ENCODE data around the gene ADARB1. TPM values are rescaled to one million over a fixed set of nuclear protein-coding genes. Genes with fewer than 3 reads are reported as not detected.

ADARB1 gene
- total RNA-seq, 2 donors from 2014 or later = 28.7 to 38.5 TPM

GRCh38 chr21:45080639-45081414 is 6.4 kb downstream of the ADARB1 start:
- H3K4me3 Mint-ChIP-seq = peak overlapping the region; percentile 70
- peaks cover 61 to 85% of the 10 kb centered on the region in 2 donors for H3K4me1 Mint-ChIP-seq (ENCODE audit: low read depth in 2 of 2)
- H3K9me3 Mint-ChIP-seq = peaks cover 7% of the 10 kb centered on the region
- peak overlapping the region; percentile 65 to 98 for H3K27ac Mint-ChIP-seq
- H3K27me3 Mint-ChIP-seq = peaks cover 3 to 7% of the 10 kb centered on the region in 2 donors
- no peaks in the 10 kb centered on the region for H3K36me3 Mint-ChIP-seq
- no peak for ATAC-seq
- DNase-seq (ENCODE audit: low spot score) = no peak

DNA sequence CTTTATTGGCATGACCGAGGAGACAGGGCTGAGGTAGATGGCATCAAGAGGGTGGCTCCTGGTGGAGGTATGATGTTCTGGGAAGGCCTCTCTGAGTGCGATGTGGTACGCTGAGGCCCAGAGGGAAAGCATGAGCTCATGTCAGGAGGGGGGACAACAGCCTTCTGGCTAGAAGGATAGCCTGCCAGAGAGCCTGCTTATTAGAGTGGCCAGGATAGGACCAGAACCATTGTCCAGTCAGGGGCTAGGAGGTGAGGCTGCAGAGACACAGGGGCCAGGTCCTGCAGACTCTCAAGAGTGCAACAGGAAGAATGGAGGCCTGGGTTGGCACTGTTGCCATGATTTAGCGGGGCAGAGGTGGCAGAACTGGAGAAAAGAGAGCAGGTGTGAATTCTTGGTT is 7.3 kb downstream of the ADARB1 start:
- Mint-ChIP-seq H3K27me3 (no peaks in the 10 kb centered on the region), H3K4me1 (ENCODE audit: low read depth in 2 of 2) (peaks cover 63 to 85% of the 10 kb centered on the region in 2 donors), H3K27ac (peak overlapping the region; percentile 65 to 98), H3K4me3 (peak overlapping the region; percentile 70), H3K36me3 (no peaks in the 10 kb centered on the region), H3K9me3 (peaks cover 7% of the 10 kb centered on the region)
- DNase-seq (ENCODE audit: low spot score) = no peak
- ATAC-seq = no peak

DNA sequence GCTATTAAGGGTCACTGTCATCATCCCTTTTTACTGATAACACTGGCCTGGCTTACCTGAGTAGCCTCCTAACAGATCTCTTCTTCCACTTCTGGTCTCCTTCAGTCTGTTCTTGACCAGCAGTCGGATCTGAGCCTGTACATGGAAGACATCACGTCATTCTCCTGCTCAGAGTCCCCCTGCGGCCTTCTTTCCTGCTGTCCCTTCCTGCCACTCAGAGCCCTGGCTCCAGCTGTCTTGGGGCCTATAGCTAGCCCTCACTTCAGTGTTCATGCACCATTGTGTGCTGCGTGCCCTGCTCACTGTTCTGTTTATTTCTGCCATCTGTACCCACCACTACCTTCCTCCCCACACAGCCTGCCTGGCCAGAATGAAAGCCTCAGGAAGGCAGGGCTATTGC is 8.4 kb downstream of the ADARB1 start:
- H3K4me1 Mint-ChIP-seq (ENCODE audit: low read depth in 2 of 2) = peaks cover 74 to 90% of the 10 kb centered on the region in 2 donors
- H3K27ac Mint-ChIP-seq = no peak overlapping the region
- ATAC-seq = no peak
- no peaks in the 10 kb centered on the region for H3K36me3 Mint-ChIP-seq
- no peaks in the 10 kb centered on the region for H3K27me3 Mint-ChIP-seq
- DNase-seq (ENCODE audit: low spot score) = no peak
- H3K4me3 Mint-ChIP-seq = no peak overlapping the region
- peaks cover 7% of the 10 kb centered on the region for H3K9me3 Mint-ChIP-seq

DNA sequence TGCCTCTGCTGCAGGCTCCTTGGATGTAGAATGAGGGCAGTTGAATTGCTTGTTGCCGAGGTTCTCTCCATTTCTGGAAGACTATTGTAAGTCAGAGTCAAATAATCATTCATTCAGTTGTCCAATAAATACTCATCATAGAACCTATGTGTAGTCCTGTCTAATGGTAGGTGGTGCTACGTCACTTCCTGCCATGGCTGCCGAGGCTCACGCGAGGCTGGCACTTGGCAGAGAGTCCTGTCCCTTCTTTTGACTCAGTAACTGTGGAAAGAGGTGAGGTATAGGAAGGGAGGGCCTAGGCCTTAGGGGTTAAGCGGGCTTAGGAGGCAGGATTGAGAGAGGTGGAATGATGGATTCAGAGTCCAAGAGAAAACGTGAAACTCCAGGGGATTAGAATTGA is 9.7 kb downstream of the ADARB1 start:
- peaks cover 66 to 83% of the 10 kb centered on the region in 2 donors for H3K4me1 Mint-ChIP-seq (ENCODE audit: low read depth in 2 of 2)
- peak overlapping the region; percentile 43 for H3K4me3 Mint-ChIP-seq
- DNase-seq (ENCODE audit: low spot score) (no peak), ATAC-seq (no peak)
- no peaks in the 10 kb centered on the region for H3K36me3 Mint-ChIP-seq
- H3K27ac Mint-ChIP-seq = peak overlapping the region; percentile 57 to 82
- H3K27me3 Mint-ChIP-seq = no peaks in the 10 kb centered on the region
- peaks cover 7% of the 10 kb centered on the region for H3K9me3 Mint-ChIP-seq

- Mint-ChIP-seq H3K4me1 (ENCODE audit: low read depth in 2 of 2) (peaks cover 60 to 79% of the 10 kb centered on the region in 2 donors), H3K4me3 (peak overlapping the region; percentile 45), H3K27me3 (no peaks in the 10 kb centered on the region), H3K9me3 (peaks cover 2% of the 10 kb centered on the region), H3K27ac (peak overlapping the region; percentile 57 to 82), H3K36me3 (no peaks in the 10 kb centered on the region)
- DNase-seq (ENCODE audit: low spot score) (no peak), ATAC-seq (no peak)
Observed at GRCh38 chr21:45084881-45085536, 10.6 kb downstream of the ADARB1 start.

DNA sequence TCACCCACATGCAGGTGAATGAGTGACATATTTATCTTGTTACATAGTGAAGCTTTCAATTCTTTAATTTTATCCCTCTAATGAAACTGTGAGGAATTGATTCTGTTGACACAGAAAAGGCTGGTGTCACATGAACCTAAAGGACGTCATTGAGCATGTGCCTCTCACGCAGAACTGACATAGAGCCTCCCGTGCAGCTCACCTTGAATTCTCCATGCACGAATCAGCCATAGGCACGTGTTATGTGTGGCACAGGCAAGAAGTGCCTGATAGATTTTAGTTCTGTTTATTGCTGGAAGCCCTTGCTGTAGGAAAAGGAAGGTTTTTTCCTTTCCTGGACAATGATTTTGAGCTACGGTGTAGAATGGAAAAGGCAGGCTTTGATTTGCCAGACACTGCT is 11.3 kb downstream of the ADARB1 start:
- ATAC-seq = no peak
- peaks cover 56 to 75% of the 10 kb centered on the region in 2 donors for H3K4me1 Mint-ChIP-seq (ENCODE audit: low read depth in 2 of 2)
- no peaks in the 10 kb centered on the region for H3K9me3 Mint-ChIP-seq
- no peaks in the 10 kb centered on the region for H3K36me3 Mint-ChIP-seq
- no peak overlapping the region for H3K27ac Mint-ChIP-seq
- no peak for DNase-seq (ENCODE audit: low spot score)
- H3K4me3 Mint-ChIP-seq = no peak overlapping the region
- no peaks in the 10 kb centered on the region for H3K27me3 Mint-ChIP-seq

DNA sequence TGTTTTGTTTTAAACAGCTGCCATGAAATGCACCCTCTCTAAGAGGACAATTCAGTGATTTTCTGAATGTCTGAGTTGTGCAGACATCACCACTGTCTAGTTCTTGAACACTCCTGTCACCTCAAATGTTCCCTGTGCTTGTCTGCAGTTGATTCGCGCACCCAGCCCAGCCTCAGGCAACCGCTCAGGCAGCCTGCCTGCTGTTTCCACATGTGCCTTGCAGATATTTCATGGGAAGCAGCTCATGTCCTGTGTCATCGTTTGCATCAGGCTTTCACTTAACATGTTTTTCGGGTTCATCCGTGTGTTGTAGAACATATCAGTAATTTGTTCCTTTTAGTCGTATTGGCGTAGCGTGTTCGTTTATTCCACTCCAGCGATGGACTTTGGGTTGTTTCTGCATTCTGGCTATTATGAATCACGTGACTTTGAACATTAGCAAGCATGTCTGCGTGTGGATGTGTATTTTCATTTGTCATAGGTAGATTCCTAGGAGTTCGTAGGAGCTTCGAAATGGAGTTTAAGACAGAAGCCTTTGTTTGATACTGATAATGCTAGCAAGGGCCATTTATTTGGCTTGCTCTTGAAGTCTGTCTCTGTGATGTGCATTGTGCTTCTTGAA is 12.1 kb downstream of the ADARB1 start:
- DNase-seq (ENCODE audit: low spot score) = no peak
- Mint-ChIP-seq H3K4me1 (ENCODE audit: low read depth in 2 of 2) (peaks cover 49 to 71% of the 10 kb centered on the region in 2 donors), H3K36me3 (no peaks in the 10 kb centered on the region), H3K9me3 (no peaks in the 10 kb centered on the region), H3K27me3 (no peaks in the 10 kb centered on the region), H3K27ac (peak overlapping the region; percentile 22 to 43), H3K4me3 (peak overlapping the region; percentile 70)
- ATAC-seq = no peak

DNA sequence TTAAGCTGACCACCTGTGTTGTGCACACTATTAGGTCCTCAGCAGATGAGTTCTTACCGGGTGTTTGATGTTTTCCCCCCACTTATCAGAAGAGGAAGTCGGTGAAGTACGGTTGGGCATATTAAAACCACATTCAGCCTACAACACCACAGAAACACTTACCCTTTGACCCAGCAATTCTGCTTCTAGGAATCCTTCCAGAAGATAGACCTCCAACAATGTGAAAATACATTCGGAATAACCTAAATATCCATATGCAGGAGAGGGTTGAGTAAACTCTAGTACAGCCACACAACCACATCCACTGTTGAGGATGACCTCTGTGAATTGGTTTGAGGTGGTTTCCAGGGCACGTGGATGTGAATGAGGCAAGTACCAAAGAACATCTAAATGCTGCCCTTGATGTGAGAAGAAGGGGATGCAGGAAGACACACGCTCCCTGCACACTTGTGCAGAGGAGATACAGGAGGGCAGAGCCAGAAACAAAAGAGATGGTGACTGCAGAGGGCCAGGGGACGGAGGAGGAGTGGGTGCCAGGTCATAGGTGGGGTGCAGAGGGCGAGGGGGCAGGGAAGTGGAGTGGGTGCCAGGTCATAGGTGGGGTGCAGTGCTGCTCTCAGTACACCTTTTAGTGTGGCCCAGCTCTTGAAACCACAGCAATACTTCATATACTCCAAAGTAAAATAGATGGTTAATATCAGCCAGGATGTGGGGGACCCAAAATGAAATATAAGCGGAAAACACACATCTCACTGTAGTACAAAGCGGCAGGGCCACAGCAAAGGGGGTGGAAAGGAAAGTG is 12.8 kb downstream of the ADARB1 start:
- H3K9me3 Mint-ChIP-seq = no peaks in the 10 kb centered on the region
- ATAC-seq = peak; percentile 75 to 81

GRCh38 chr21:45088116-45088515 is 13.7 kb downstream of the ADARB1 start:
- no peaks in the 10 kb centered on the region for H3K27me3 Mint-ChIP-seq

More for the DNA sequence above, 12.8 kb downstream of the ADARB1 start:
- Mint-ChIP-seq H3K36me3 (no peaks in the 10 kb centered on the region), H3K4me3 (peak overlapping the region; percentile 70), H3K27me3 (no peaks in the 10 kb centered on the region), H3K4me1 (ENCODE audit: low read depth in 2 of 2) (peaks cover 44 to 67% of the 10 kb centered on the region in 2 donors), H3K27ac (peak overlapping the region; percentile 22 to 43)
- DNase-seq (ENCODE audit: low spot score) = no peak

DNA sequence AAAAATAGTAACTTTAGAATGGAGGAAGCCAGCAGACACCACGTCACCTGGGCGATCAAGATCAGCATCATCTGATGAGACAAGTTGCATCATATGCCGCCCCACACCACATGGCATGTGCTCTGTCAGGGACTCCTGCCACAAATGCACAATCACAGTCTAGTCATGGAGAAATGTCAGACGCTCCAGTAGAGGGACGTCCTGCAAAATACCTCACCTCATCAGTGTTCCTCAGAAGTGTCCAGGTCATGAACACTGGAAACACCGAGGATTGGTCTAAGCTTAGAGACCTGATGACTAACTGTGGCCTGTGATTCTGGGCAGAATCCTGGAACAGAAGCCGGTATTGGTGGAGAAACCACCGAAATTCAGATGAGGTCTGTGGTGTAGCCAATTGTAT is 14.3 kb downstream of the ADARB1 start:
- no peaks in the 10 kb centered on the region for H3K9me3 Mint-ChIP-seq
- H3K4me1 Mint-ChIP-seq (ENCODE audit: low read depth in 2 of 2) = peaks cover 48 to 64% of the 10 kb centered on the region in 2 donors
- DNase-seq (ENCODE audit: low spot score) (no peak), ATAC-seq (no peak)
- H3K4me3 Mint-ChIP-seq = no peak overlapping the region
- no peaks in the 10 kb centered on the region for H3K27me3 Mint-ChIP-seq
- H3K27ac Mint-ChIP-seq = no peak overlapping the region
- no peaks in the 10 kb centered on the region for H3K36me3 Mint-ChIP-seq

More at GRCh38 chr21:45088116-45088515, 13.7 kb downstream of the ADARB1 start:
- peak overlapping the region in 1 of 2 donors; percentile 43 for H3K27ac Mint-ChIP-seq
- H3K4me3 Mint-ChIP-seq = peak overlapping the region; percentile 70
- no peaks in the 10 kb centered on the region for H3K9me3 Mint-ChIP-seq
- H3K4me1 Mint-ChIP-seq (ENCODE audit: low read depth in 2 of 2) = peaks cover 44 to 66% of the 10 kb centered on the region in 2 donors
- ATAC-seq (no peak), DNase-seq (ENCODE audit: low spot score) (no peak)
- no peaks in the 10 kb centered on the region for H3K36me3 Mint-ChIP-seq

DNA sequence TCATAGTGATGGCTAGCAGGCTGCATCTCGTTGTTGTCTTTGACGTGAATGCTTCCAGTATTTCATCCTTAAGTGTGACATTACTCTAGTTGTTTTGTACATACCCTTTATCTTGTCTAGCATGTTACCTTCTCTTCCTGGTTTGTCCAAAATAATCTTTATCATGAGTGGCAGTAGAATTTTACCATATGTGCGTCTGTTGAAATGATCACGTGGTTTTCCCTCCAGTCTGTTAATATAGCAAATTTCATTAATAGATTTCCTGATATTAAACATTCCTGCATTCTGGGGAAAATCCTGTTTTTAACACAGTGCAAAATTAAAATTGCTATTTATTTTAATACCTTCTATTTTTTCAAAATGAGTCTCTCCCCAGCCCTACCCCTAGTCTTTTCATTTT is 15.6 kb downstream of the ADARB1 start:
- Mint-ChIP-seq H3K9me3 (no peaks in the 10 kb centered on the region), H3K4me1 (ENCODE audit: low read depth in 2 of 2) (peaks cover 44 to 54% of the 10 kb centered on the region in 2 donors), H3K27me3 (no peaks in the 10 kb centered on the region), H3K27ac (no peak overlapping the region), H3K36me3 (no peaks in the 10 kb centered on the region), H3K4me3 (no peak overlapping the region)
- DNase-seq (ENCODE audit: low spot score) (no peak), ATAC-seq (no peak)

DNA sequence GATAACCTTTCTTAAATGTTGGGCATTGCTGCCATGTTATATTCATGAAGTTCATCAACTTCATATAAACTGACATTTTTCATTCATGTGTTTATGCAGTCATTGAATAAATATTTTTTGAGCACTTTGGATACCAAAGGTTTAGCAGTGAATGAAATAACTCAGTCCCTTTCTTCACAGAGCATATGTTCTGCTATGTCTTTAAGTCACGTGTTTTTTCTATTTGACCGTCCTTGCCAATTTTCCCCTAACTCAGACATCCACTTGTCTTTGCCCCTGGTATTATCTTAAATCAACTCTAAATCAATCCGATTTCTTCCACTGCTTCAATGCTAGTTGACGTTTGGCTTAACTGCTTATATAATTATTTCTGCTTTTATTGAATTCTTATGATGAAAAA is 16.6 kb downstream of the ADARB1 start:
- Mint-ChIP-seq H3K36me3 (no peaks in the 10 kb centered on the region), H3K9me3 (no peaks in the 10 kb centered on the region), H3K27ac (no peak overlapping the region), H3K4me3 (no peak overlapping the region), H3K4me1 (ENCODE audit: low read depth in 2 of 2) (peaks cover 42 to 48% of the 10 kb centered on the region in 2 donors), H3K27me3 (no peaks in the 10 kb centered on the region)
- no peak for DNase-seq (ENCODE audit: low spot score)
- ATAC-seq = no peak

DNA sequence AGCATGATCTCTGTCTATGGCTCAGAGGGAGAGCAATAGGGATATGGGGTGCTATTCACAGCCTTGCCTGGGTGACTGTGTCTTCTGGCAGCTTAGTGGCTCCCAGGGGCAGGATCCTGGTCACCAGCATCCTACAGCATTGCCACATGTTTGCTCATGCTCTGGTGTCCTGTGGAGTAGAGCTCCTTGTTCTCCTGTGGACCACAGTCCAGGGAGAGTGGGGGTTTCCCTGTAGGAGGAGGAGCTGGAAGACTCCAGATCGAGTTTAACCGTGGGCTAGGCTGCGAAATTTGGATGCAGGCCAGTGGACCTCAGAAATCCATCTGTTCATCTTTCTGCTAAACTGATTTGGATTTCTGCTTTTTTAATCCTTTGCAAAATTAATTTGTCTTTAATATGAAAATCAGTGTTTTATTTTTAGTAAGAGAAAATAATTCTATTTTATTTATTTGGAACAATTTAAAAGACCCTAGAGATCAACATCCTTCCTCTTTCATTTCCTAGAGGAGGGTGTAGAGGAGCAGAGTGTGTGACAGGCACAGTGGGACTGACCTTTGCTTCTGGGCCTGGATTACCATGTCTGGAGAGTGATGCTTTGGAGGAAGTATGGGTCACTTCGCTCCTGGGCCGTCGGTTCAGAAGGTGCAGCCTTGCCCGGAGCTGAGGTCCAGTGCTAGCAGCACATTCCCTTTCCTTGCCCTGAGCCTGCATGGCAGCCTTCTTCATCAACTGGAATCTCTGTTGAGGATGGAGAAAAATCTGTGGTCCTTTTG is 17.4 kb downstream of the ADARB1 start:
- no peak overlapping the region for H3K4me3 Mint-ChIP-seq
- H3K27ac Mint-ChIP-seq = no peak overlapping the region
- H3K36me3 Mint-ChIP-seq = no peaks in the 10 kb centered on the region
- H3K27me3 Mint-ChIP-seq = no peaks in the 10 kb centered on the region
- no peak for DNase-seq (ENCODE audit: low spot score)
- ATAC-seq = no peak
- no peaks in the 10 kb centered on the region for H3K9me3 Mint-ChIP-seq
- peaks cover 35 to 40% of the 10 kb centered on the region in 2 donors for H3K4me1 Mint-ChIP-seq (ENCODE audit: low read depth in 2 of 2)

Data from natural killer cell treated with Interleukin-12 subunit alpha and Interleukin-12 subunit beta and Interleukin-15 and Interleukin-18, amount 100 ng/mL, for 72 hours (primary cell).